K562 (cell line): Measurements from ENCODE around the gene NUBP2. TPM values are rescaled to one million over a fixed set of nuclear protein-coding genes. Genes with fewer than 3 reads are reported as not detected.

ENCODE experiments used
- ARHGAP35 ChIP-seq: fragments of 450-650 bp; IDR thresholded peaks from 2 replicates; pipeline ENCODE4 v1.6.1; 2018; ENCODE audit not compliant: partially characterized antibody
- CAMTA2 ChIP-seq: fragments of 250-450 bp; sonication (Bioruptor Pico); conservative IDR thresholded peaks from 2 replicates; pipeline ENCODE4 v1.5.1; 2022
- CSDE1 ChIP-seq, 2 experiments: fragments of 450-650 bp; IDR thresholded peaks; 2 replicates each; pipeline ENCODE4 v1.6.1; 2016; ENCODE audit warnings: mild to moderate bottlenecking in 1 of 2
- CUX1 ChIP-seq: fragments of 200-800 bp; sonication (Bioruptor generic); IDR thresholded peaks from 2 replicates; pipeline ENCODE4 v1.6.1; 2016; ENCODE audit warnings: missing genetic modification characterization, missing compliant biosample characterization
- HDGF ChIP-seq: fragments of 450-650 bp; IDR thresholded peaks from 2 replicates; pipeline ENCODE4 v1.6.1; 2016
- HNRNPUL1 ChIP-seq: fragments of 200-400 bp; formaldehyde crosslinking; IDR thresholded peaks from 2 replicates; pipeline ENCODE4 v1.6.1; 2017; ENCODE audit warnings: low read length
- MITF ChIP-seq: IDR thresholded peaks from 2 replicates; pipeline ENCODE4 v1.6.1; 2014; ENCODE audit warnings: antibody characterized with exemption
- PHB ChIP-seq: fragments of 250-450 bp; sonication (Bioruptor Pico); IDR thresholded peaks from 2 replicates; pipeline ENCODE4 v1.5.0; 2021
- PHF8 ChIP-seq: fragments of 200-600 bp; sonication (generic); IDR thresholded peaks from 2 replicates; pipeline ENCODE4 v1.6.1; 2012; ENCODE audit warnings: mixed run types, mild to moderate bottlenecking, inconsistent platforms, low read length, moderate library complexity, borderline replicate concordance
- PKNOX1 ChIP-seq: fragments of 450-650 bp; IDR thresholded peaks from 2 replicates; pipeline ENCODE4 v1.6.1; 2016
- STAT5A ChIP-seq: IDR thresholded peaks from 2 replicates; pipeline ENCODE4 v1.6.1; 2012; ENCODE audit warnings: low read length, inconsistent platforms, borderline replicate concordance
- TEAD2 ChIP-seq: fragments of 450-650 bp; IDR thresholded peaks from 2 replicates; pipeline ENCODE4 v1.6.1; 2016; ENCODE audit warnings: missing genetic modification characterization, control low read depth, missing compliant biosample characterization
- TOE1 ChIP-seq, 2 experiments: fragments of 450-650 bp in 1 of 2; sonication (generic) in 1 of 2; formaldehyde crosslinking in 1 of 2; IDR thresholded peaks; 2 replicates each; pipeline versions ENCODE4 v1.7.1 to v1.8.0; 2016 to 2022; ENCODE audit warnings: borderline replicate concordance in 2 of 2, mild to moderate bottlenecking in 2 of 2, antibody characterized with exemption in 1 of 2, inconsistent platforms in 1 of 2, low read depth in 1 of 2, missing genetic modification reagents in 1 of 2, moderate library complexity in 1 of 2
- ZFP91 ChIP-seq: sonication (generic); formaldehyde crosslinking; IDR thresholded peaks from 2 replicates; pipeline ENCODE4 v1.8.0; 2022; ENCODE audit warnings: mild to moderate bottlenecking, missing genetic modification reagents
- ZKSCAN3 ChIP-seq: fragments of 250-450 bp; sonication (Bioruptor Pico); IDR thresholded peaks from 2 replicates; pipeline ENCODE4 v1.4.0; 2020
- ZKSCAN8 ChIP-seq: fragments of 200-800 bp; sonication (Bioruptor generic); IDR thresholded peaks from 2 replicates; pipeline ENCODE4 v1.6.1; 2016; ENCODE audit warnings: missing genetic modification characterization, missing compliant biosample characterization
- ZNF121 ChIP-seq: sonication (generic); formaldehyde crosslinking; conservative IDR thresholded peaks from 2 replicates; pipeline ENCODE4 v1.8.0; 2022; ENCODE audit warnings: missing genetic modification reagents
- ZNF384 ChIP-seq: IDR thresholded peaks from 2 replicates; pipeline ENCODE4 v1.6.1; 2012; ENCODE audit warnings: low read depth, low read length, improper control_type of control experiment
- ZNF699 ChIP-seq: fragments of 250-450 bp; sonication (Bioruptor Pico); IDR thresholded peaks from 2 replicates; pipeline ENCODE4 v1.8.0; 2021; ENCODE audit warnings: mild to moderate bottlenecking, moderate library complexity; ENCODE audit not compliant: insufficient replicate concordance
- polyA plus RNA-seq, 8 experiments: library from polyadenylated mRNA; depleted of rRNA in 4 of 8; stranded (reverse) in 5 of 8; unstranded in 3 of 8; fragments of >200 nt; fragmentation: Nextera tagmentation in 2 of 8; fragmentation: Illumina TruSeq in 1 of 8; extraction: Ambion mirVana in 2 of 8; extraction: Trizol in 1 of 8; gene quantifications; 2 replicates each; pipeline versions ENCODE4 v1.2.1 to v1.2.3, GENCODE V29; 2011 to 2014; ENCODE audit warnings: inconsistent platforms in 1 of 8, missing spikeins in 1 of 8
- total RNA-seq, 7 experiments: library from RNA; depleted of rRNA in 6 of 7; stranded (reverse); fragments of >200 nt in 6 of 7; fragmentation: Illumina TruSeq in 2 of 7; extraction: Trizol in 2 of 7; gene quantifications; 2 replicates each; pipeline versions ENCODE4 v1.2.1 to v1.2.3, GENCODE V29; 2011 to 2021; ENCODE audit warnings: low replicate concordance in 1 of 7

NUBP2 gene
- total and polyA plus RNA-seq, 9 of the 15 experiments (the other 6 are each of a cell fraction or from before 2014, with no cell fraction given) = 1.8 to 115 (median 24.0) TPM

GRCh38 chr16:1826691-1827573 lies 44.2 kb downstream of the NUBP2 start, which contains the start of the genes FAHD1 and HAGH (continued):
- TF ChIP-seq PHF8 (peak; percentile 74; the same call in 1 of the 2 replicates), MITF (peak; percentile 89), CSDE1 (IDR thresholded peaks at IDR 0.05) (no peak), TEAD2 (tag) (no peak), ZKSCAN8 (CRISPR knock-in tag) (no peak), ZNF384 (0 out of 2 replicates have a peak, but pooled peaks have one; percentile 3), STAT5A (no peak), ARHGAP35 (no peak), ZNF699 (no peak), ZKSCAN3 (CRISPR knock-in tag) (no peak), CAMTA2 (CRISPR knock-in tag) (no peak), ZFP91 (no peak), CUX1 (CRISPR knock-in tag) (no peak), TOE1 (IDR thresholded peaks at IDR 0.05; ENCODE audit: borderline replicate concordance) (peak; percentile 98), TOE1 (CRISPR knock-in tag; IDR thresholded peaks at IDR 0.05; ENCODE audit: borderline replicate concordance, low read depth) (peak; percentile 67; the same call in 1 of the 2 replicates), PKNOX1 (peak; percentile 44; the same call in 1 of the 2 replicates), PHB (no peak), HDGF (no peak), HNRNPUL1 (no peak), ZNF121 (CRISPR knock-in tag) (no peak)
